Measurements from ENCODE around the gene CCL16. TPM values are rescaled to one million over a fixed set of nuclear protein-coding genes. Genes with fewer than 3 reads are reported as not detected.

CCL16 gene
- total and polyA plus RNA-seq, 2 of the 4 experiments (the other 2 are of a cell fraction), result not detected

GRCh38 chr17:35930211-35931065 is 50.9 kb downstream of the CCL16 start, which contains the start of gene RDM1:
TSS of gene RDM1 (minus strand) at chr17:35930773. CDS start at chr17:35930727, 46 bp downstream.
- Histone ChIP-seq H3K27me3 (ENCODE audit: control insufficient read depth, insufficient read depth, low read length) (peaks cover 3% of the 10 kb centered on the region), H3K9ac (ENCODE audit: low read depth, low read length) (no peak within 1 kb of the TSS), H2BK15ac (ENCODE audit: low read depth, low read length) (no peak within 1 kb of the TSS), H3K4ac (ENCODE audit: low read depth, low read length) (no peak within 1 kb of the TSS), H2BK20ac (ENCODE audit: low read depth, low read length) (no peak within 1 kb of the TSS), H4K91ac (ENCODE audit: insufficient read depth, low read depth, low read length) (no peak within 1 kb of the TSS), H4K20me1 (ENCODE audit: insufficient read depth, low read length) (no peaks in the 10 kb centered on the region), H3K18ac (ENCODE audit: low read depth, low read length) (no peak within 1 kb of the TSS), H3K56ac (ENCODE audit: extremely low read depth, insufficient read depth, low read length) (no peak within 1 kb of the TSS), H2AFZ (replicated peaks; ENCODE audit: low read length, poor library complexity) (peak within 1 kb of the TSS; percentile 93), H2BK5ac (ENCODE audit: low read depth, low read length, poor library complexity, severe bottlenecking) (no peak within 1 kb of the TSS), H3K27ac (ENCODE audit: insufficient read depth, low read length) (no peak within 1 kb of the TSS), H2AK5ac (ENCODE audit: low read depth, low read length) (no peak within 1 kb of the TSS), H3K4me2 (ENCODE audit: low read depth, low read length) (peak within 1 kb of the TSS; percentile 92), H4K5ac (ENCODE audit: low read depth, low read length) (no peak within 1 kb of the TSS), H3K9me3 (ENCODE audit: control insufficient read depth, insufficient read depth, low read length) (no peaks in the 10 kb centered on the region), H3K79me1 (ENCODE audit: low read depth in 1 of 2, low read length in 2 of 2) (no peaks in the 10 kb centered on the region), H2BK120ac (ENCODE audit: low read depth, low read length) (no peak within 1 kb of the TSS), H4K8ac (ENCODE audit: low read depth in 2 of 2, low read length in 2 of 2) (0 out of 4 replicates have a peak within 1 kb of the TSS, but pooled peaks have one; percentile 13 to 38), H3K36me3 (ENCODE audit: control insufficient read depth, insufficient read depth, low read length) (no peaks in the 10 kb centered on the region), H3K14ac (replicated peaks; ENCODE audit: low read depth, low read length) (no peak within 1 kb of the TSS), H3K4me1 (ENCODE audit: control insufficient read depth, insufficient read depth, low read length) (no peaks in the 10 kb centered on the region), H3K23ac (ENCODE audit: low read depth, low read length) (no peak within 1 kb of the TSS), H3K9me1 (ENCODE audit: insufficient read depth, low read length) (0 out of 2 replicates have a peak, but pooled peaks cover 3% of the 10 kb centered on the region), H2AK9ac (replicated peaks; ENCODE audit: low read depth, low read length, poor library complexity) (peak within 1 kb of the TSS; percentile 72), H3K4me3 (ENCODE audit: insufficient read depth, low read depth, low read length) (peak within 1 kb of the TSS; percentile 48)
- in situ Hi-C loops (cut with MboI; ENCODE audit: low sequenced_read_pairs) (no loop called here), dilution Hi-C loops (cut with HindIII; ENCODE audit: low sequenced_read_pairs, unreplicated experiment) (no loop called here), intact Hi-C loops (cut with micrococcal nuclease) (no loop called here)
- POLR2A ChIA-PET (ENCODE audit: unreplicated experiment), result no interaction called here
- 20% methylated on average over 1 of the region's 35 CpGs; no CpG with 5 or more reads in 1 of the 2 experiments for WGBS, 2 experiments (ENCODE audit: extremely low coverage in 2 of 2, insufficient read length in 1 of 2)
- BruUV-seq (replicated peaks), result no TSS peak
- CTCF ChIA-PET, result no interaction called here
- ATAC-seq (ENCODE audit: low read depth) (peak; percentile 93), DNase-seq (peak; percentile 34)
- TF ChIP-seq RCOR1 (IDR thresholded peaks at IDR 0.05; ENCODE audit: insufficient replicate concordance, low read length) (no peak), USF2 (IDR thresholded peaks at IDR 0.05; ENCODE audit: low read depth, low read length) (no peak), MAZ (IDR thresholded peaks at IDR 0.05; ENCODE audit: borderline replicate concordance, low read depth, low read length) (peak; percentile 41; the same call in 1 of the 2 replicates)
